Measurements from ENCODE around the gene AOC2.
A peak's percentile ranks its signal among the peaks of the same experiment; 100 is the strongest.
"Not testable (repeated sequence)": the region's sequence is repeated elsewhere in the genome, so short reads cannot be mapped to it uniquely, and the experiment has no call there.

The AOC2 gene

GRCh38 chr17:42883802-42884558 is 39.6 kb downstream of the AOC2 start:
- DNase-seq (ENCODE audit: low read depth) = no peak

GRCh38 chr17:42885806-42886205 is 41.4 kb downstream of the AOC2 start:
- DNase-seq (ENCODE audit: low read depth) = not testable (repeated sequence)

GRCh38 chr17:42886283-42887176 is 42.1 kb downstream of the AOC2 start:
- no peak for DNase-seq (ENCODE audit: low read depth)

DNA sequence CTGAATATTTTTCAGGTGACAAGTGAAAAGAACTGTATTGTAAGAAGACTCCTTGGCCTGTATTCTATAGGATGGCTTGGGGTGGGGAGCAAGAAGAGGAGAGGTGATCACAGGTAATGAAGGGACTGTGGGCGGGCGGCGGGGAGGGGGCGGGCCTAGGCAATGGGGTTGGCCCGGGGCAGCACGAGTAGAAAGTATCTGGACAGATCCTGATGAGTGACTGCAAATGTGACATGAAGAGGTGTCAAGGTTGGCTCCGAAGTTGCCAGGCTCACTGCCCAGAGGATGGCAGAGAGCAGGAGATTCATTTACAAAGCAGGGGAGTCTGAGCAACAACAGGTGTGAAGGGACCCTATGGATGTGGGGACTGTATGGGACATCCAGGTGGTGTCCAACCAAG is 45.4 kb downstream of the AOC2 start:
- no peak for DNase-seq (ENCODE audit: low read depth)

DNA sequence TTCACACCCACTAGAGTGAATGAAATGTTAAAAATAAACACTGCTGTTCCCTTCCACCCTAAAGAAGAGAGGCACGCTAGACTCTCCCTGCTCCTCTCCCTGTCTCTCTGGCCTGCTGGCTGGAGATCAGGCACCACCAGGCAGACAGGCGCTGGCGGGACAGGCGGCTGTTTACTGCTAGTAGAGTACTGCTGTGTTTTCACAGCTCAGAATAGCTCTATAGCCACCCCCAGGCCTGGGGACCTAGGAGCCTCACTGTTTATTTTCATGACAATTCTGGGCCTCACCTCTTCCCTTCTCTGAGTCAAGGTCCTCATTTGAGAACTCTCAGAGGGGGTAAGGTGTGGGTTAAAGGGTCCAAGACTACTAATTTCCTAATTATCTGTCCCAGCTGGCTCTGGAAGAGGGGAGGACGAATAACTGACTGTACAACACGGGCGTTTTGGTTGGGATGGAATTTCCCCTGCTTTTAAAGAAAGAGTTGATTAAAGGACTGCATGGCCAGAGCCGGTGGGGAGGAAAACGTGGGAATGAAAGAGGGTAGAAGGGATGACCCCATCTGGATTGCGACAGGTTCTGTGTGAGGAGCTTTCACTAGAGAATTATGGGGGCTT is 47.3 kb downstream of the AOC2 start:
- DNase-seq (ENCODE audit: low read depth) = no peak

DNA sequence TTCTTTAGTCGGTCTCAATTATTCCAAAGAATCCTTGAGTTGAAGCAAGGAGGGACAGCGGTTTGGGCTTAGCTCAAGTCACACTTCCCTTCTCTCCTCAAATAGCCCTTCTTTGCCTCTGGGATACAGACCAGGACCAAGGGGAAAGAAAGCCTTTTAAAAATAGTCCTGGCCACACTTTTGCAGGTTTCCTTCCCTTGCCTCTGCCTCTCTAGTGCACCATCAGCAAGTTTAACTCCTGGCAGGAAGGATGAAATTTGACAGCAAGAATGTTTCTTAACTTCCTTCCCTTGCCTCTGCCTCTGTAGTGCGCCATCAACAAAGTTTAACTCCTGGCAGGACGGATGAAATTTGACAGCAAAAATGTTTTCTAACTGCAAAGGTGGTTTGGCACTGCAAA is 49.0 kb downstream of the AOC2 start:
- peak; percentile 6 for DNase-seq (ENCODE audit: low read depth)

DNA sequence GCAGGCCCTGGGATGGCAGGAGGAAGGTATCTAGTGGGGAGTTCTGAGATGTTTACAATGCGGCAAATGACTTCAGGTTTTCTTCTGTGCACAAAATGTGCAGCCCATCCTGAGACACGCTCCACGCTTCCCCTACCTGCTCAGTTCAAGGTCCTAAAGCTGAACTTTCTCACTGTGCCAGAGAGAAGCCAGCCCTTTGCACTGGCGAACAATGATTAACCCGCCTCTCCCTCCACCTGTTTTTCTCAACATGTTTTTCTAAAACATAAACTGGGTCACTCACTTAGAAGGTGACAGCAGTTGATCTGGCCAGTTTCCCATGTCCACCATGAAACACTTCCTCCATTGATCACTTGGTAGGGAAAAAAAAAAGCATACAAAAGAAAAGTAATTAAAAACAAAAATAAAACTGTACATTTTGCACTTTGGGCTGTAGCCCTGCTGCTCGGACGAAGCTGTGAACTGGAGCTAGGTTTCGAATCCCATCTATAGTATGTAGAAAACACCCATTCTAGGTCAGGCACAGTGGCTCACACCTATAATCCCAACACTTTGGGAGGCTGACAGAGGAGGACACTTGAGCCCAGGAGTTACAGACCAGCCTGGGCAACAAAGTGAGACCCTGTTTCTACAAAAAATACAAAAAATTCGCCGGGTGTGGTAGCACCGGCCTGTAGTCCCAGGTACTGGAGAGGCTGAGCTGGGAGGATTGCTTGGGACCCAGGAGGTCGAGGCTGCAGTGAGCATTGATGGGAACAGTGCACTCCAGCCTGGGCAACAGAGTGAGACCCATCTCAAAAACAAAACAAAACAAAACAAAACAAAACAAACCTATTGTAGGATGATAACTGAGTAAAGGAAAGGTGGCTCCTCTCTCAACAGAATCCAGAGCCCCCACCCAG is 50.2 kb downstream of the AOC2 start:
- DNase-seq (ENCODE audit: low read depth) = no peak

DNA sequence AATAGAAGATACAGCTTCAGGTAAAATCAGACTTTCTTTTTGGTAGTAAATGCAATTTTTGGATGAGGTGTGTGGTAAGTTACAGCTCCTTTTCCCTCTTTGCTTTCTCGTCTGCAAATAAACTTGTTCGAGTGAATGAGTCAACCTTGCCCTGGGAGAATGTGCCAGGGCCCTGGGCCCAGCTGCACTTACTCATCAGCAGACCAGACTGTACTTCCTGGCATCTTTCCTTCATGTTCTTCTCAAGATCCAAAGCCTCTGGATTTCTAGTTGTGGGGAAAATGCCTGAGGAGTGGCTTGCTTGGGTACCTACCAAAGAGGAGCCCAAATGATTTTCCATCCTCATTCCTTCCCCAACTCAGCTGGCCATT is 50.8 kb downstream of the AOC2 start:
- DNase-seq (ENCODE audit: low read depth) = peak; percentile 90

GRCh38 chr17:42898147-42898811 is 53.9 kb downstream of the AOC2 start:
- DNase-seq (ENCODE audit: low read depth) = no peak

GRCh38 chr17:42899981-42900380 is 55.6 kb downstream of the AOC2 start:
- not testable (repeated sequence) for DNase-seq (ENCODE audit: low read depth)
